Activated gamma-delta T cell (primary cell): ENCODE results near the gene RPA3.

Source experiments
- DNase-seq: peaks from one replicate; lab custom pipeline; 2025; lab: John Stamatoyannopoulos, UW

RPA3 gene

DNA sequence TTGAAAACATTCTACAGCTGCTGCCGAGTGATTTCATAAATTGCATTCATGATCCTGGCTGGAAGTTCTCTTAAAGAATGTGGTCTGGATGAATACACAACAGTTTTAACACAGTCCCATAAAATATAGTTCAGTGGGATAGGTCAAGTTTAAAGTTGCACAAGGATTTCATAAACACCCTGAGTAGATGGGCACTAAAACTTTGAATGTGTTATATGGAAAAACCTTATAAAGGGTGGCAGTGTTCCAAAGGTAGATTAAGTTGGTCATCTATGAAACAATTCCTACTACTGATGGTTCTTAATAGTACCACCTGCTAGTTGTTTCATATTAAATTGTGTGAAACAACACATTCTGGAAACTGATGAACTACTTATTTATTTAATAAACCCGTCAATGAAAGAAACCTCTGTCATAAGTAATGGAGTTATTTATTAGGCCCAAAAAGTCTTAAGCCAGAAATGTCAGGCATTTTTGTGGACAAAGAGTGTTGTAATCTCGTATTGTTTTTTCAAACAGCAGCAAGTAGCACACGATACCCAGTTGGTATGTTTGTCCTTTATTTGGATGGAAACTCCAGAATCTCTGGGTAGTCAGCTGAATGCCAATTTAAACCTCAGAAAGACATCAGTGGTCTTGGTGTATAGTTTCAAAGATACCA lies 14.3 kb upstream of the RPA3 start:
- DNase-seq = no peak

DNA sequence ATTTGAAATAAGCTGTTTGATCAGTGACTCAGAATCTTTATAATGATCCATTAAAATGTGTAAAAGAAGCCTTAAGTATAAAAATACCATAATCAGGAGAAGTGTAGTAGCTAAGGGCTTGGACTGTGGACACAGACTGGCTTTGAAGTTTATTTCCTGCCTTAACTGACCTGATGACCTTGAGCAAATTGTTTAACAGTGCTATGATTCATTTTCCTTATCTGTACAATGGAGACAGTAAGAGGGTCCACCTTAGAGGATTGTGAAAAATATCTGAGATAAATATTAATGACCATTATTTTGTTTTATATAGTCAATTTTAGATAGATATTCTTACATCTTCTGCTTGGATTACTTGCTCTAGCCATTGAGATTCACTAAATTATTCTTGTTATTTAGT lies 13.3 kb upstream of the RPA3 start:
- no peak for DNase-seq

DNA sequence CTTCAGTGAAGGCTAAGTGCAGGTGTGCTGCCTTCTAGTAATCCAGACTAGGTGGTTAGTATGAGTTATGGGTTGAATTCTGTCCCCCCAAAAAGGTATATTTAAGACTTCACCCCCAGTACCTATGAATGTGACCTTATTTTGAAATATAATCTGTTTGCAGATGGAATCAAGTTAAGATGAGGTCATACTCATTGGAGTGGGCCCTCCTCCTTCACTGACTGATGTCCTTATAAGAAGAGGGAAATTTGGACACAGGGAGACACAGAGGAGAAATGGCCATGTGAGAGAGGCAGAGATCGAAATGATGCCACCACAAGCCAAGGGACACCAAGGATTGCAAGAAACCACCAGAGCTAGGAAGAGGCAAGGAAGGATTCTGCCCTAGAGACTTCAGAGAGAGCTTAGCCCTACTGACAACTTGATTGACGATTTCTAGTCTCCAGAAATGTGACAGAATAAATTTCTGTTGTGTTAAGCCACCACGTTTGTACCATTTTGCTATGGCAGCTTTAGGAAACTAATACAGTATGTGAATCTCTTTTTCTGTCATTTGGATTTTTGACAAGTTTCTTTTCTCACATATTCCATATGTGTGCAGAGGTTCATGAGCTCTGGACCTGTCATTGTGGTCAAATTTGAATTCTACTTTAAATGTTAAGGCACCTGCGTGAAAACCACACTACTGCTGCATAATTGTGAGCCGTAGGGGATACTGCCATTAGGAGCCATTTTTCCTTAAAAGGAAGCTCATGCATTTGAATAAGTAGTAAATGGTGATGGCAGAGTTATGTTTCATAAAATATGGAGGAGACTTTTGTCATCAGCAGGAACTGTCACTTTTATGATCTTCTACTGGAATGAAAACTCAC lies 2.6 kb upstream of the RPA3 start:
- no peak for DNase-seq

DNA sequence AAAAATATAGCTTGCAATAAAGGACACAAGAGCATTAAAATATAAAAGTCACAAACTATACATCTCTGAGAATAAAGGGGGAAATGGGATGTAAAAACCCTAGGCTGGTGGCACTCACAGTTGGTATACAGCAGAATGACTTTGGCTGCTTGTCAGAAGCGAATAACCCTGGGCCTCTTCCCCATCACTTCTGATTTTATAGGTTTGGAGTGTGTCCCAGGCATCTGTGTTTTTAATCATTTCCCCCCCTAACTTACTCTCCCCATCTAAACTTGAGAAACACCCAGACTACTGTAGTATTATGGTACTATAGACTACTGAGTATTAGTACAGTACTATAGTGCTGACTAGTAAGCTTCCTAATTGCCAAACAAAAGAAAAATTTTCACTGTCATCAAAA lies 1.8 kb upstream of the RPA3 start:
- no peak for DNase-seq

DNA sequence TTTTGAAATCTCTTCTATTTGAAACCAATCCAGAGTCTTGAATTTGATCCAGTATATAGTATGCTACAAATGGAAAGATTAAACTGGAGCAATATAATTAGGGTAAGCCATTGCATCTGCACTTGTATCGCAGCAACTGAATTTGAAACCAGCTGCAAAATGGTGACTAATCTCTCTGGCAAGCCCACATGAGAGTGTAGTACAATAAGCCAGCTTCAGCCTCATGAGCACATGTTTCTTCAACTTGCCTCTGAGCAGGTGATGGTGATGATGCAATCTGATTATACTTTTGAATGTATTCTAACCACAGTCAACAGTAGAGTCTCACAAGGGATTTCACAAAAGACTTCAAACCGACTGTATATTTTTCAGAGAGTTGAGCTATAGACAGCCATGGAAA lies 829 bp upstream of the RPA3 start:
- no peak for DNase-seq

DNA sequence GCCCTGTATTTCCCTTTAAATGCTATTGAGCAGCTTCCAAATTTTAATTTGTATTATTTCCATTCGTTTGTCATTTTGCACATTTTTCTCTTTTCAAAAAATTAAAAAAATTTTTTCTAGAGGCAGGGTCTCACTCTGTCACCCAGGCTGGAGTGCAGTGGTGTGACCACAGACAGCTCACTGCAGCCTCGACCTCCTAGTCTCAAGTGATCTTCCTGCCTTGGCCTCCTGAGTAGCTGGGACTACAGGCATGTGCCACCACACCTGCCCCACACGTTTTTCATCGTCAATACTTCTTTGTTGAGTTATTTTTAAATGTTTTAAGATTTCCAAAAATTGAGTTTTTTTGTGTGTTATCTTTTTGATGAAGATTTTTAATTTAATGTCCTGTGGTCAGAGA lies 4.7 kb downstream of the RPA3 start:
- DNase-seq = no peak

DNA sequence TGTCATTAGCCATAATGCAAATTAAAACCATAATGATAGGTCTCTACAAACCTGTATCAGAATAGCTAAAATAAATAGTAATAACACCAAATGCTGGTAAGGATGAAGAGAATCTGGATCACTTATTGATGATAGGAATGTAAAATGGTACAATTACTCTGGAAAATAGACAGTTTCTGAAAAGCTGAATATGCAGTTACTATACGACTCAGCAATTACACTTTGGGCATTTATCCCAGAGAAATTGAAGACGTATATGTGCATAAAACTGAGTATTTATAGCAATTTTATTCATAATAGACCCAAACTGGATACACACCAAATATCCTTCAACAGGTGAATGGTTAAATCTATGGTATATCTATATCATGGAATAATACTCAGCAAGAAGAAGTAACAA lies 7.9 kb downstream of the RPA3 start:
- no peak for DNase-seq

DNA sequence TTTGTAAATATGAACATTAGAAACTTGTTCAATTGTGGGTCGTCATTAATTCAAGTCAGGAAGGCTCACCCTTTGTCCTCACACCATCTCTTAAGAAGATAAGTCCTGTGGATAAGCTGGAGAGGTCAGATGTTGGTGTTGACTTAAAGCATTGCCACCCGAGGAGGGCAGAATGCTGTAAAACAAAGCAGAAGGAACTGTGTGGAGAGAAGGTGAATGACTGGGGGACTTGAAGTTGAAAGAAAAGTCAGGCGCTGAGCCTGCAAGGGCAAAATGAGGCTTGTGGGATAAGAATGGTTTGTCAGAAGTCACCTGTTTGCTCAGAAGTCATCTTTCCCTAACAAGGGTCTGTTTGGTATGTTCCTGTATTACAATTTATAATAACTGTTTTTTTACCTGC lies 9.1 kb downstream of the RPA3 start:
- DNase-seq = no peak

DNA sequence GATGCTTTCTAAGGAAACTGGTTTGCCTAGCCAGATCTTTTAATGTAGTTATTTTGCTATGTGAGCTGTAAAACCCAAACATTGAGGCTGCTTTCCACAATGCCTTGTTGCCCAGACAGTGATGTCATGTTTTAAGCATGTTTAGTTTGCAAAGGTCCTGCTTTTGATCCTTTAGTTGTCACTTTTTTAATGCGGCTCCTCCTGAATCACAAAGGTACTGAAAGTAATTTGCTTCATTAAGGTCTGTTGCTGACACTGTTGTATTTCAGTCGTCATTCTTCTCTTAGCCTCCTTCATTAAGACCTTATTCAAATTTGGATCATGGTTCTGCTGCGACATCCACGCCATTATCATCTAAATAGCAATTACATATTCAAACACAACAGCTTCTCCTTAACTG lies 10.6 kb downstream of the RPA3 start:
- DNase-seq = no peak

DNA sequence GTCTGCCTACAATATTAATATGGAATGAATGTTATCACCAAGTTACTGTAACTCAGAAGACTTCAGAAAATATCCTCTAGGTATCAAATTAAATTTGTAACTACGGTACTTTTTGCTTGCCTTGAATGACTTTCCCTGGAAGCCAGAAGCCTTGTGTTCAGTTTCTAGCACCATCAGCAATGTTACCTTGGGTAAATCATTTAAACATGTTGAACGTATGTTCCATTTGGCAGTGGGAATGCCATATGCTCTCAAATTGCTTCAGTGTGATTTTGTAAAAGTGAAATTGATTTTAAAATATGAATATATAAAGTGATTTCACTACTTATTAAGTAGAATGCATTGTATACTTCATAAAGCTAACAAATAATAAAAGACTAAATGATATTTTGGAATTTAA lies 11.2 kb downstream of the RPA3 start:
- DNase-seq = no peak

DNA sequence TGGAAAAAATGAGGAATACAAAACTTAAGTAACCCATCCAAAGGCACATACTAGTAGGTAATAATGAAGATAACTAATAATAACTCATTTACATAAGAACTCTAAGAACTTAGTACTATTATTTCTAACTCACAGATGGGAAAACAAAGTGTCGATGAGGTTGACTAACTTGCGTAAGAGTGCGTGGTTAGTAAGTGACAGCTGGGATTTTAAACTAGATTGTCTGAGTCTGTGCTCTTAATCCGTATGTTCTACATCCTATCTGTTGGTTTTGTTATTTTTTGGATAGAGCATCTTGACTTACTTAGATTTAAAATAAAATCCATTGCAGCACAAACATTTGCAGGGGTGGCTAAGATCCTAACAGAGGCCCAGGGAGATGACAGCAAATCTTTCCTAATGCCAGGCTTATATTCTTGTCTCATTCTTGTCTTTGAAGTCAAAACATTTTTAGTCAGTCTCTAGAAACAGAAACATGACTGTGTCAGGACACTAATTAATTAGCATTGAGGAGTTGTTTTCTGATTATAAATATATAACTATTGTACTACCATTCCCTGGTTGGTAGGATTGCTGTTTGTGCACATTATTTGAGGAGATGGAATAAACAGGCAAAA lies 11.7 kb downstream of the RPA3 start:
- no peak for DNase-seq

DNA sequence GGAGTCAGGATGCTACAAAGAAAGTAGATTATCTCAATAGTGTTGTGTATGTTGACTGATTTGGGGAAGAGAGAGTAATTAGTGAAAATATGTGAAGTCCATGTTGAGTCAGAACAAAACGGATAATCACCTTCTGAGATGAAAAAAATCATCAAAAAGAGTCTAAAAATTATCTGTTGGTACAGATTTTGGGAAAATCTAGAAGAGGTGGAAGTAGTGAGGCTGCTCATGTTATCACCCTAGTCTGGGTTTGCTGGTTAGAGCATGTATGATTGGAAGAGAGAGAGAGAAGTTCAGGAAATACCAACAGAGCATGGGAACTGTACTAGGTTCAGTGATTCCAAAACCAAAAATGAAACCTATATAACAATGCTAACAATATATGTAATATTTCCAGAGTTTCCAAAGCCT lies 12.3 kb downstream of the RPA3 start:
- no peak for DNase-seq

DNA sequence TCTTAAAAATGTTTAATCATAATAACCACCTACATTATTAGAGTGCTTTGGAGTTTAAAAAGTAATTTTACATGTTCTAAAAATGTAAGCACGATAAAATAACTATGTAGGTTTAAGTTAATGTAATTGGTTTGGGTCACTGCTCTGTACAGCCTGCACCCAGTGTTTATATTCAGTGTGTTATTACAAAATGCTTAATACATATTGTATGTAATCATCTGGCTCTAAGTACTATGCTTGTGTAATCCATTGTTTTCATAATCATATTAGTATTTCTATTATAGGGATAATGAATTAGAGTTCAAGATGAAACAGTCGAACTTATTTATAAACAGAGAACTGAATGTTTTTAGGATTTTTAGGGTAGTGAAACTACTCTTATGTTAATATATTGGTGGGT lies 13.1 kb downstream of the RPA3 start:
- DNase-seq = no peak

DNA sequence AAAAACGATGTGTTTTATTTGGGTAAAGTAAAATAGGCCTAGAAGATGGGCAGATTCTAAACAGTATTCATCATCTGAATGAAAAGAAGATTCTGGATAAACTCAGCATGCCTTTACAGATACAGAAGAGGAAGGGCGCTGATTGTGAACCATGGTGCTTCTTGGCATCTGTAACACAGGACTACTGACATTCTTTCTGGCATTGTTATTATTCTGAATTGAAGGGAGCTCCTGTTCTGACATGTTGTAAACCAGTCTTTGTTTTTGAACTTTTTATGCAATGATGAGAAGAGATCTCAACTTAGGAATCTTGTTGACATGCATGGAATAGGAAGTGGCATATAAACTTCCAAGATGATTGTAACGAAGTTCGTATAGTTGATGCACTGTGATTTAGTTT lies 13.5 kb downstream of the RPA3 start:
- no peak for DNase-seq

DNA sequence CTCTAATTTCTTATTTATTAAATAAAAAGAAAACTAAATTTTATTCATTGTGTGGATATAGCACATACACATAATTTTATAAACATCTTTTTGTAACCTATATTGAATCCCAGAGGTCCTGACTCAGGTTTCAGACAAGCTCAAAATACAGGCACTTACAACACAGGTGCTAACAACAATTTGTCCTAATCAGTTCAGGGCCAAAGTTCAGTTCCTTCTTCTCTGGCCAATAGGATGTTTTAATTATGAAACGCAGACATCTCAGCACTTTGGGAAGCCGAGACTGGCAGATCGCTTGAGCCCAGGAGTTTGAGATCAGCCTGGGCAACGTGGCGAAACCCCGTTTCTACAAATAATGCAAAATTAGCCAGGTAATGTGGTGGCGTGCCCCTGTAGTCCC lies 15.0 kb downstream of the RPA3 start:
- DNase-seq = no peak

DNA sequence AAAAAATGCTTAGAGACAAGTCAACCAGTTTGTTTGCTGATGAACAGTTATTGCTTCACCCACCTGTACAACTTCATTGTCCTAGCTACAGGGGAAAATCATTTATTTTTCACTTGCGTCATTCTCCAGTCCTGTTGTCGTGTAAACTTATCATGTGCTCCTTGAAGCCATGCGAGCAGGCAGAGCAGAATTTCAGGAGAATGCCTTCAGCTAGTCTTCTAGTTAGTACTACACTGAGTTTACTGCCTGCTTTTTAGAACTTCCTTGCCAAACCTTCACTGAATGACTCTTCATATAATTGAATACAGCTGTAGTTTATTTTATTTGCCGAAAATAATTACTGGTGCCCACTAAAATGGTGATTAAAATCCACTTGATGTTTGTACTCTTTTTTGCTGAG lies 15.6 kb downstream of the RPA3 start:
- no peak for DNase-seq

DNA sequence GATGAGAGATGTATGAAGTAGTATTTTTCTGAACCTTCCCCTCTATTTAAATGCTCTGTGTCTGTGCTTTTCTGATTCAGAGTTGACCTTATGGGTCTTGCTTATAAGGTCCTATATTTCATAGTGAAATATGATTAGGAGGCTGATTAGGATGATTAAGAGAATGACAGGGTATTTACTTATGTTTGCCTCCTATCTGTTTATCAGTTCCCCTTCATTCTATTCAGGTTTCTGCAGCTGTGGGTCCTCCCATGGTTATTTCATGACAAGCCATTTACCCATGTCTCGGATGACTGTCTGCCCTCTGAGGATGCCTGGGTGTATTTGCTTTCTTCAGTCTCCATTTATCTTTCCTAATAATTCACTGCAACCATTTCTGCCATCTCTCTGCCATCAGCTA lies 16.9 kb downstream of the RPA3 start:
- DNase-seq = no peak

DNA sequence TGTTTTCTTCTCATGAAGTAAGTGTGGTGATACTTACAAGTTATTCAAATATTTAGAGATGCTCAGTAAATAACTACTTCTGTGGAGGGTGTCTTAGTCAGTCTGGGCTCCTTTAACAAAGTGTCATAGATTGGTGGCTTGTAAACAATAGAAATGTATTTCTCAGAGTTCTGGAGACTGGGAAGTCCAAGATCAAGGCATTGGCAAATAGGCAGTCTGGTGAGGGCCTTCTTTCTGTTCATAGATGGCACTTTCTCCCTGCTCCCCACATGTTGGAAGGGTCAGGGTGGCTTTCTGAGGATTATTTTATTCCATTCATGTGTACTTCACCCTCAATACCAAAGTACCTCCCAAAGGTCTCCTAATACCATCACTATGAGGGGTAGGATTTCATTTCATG lies 18.4 kb downstream of the RPA3 start:
- no peak for DNase-seq

DNA sequence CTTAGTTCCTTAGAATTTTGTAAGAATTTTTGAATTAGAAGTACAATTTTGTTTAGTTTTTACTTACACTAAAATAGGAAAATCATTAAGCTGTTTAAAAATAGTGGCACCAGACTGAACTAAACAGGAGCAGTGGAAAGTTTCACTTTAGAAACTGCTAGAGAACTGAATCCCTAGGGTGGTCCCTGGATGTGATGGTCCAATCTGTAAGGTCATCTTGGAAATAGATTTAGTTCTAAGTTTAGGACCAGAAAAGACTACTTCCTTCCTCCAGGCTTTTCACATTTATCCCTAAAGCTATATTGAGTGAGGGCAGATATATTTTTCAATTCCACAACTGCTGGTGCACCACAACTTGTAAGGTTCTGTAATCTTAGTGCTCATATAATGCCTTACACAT lies 19.0 kb downstream of the RPA3 start:
- no peak for DNase-seq

DNA sequence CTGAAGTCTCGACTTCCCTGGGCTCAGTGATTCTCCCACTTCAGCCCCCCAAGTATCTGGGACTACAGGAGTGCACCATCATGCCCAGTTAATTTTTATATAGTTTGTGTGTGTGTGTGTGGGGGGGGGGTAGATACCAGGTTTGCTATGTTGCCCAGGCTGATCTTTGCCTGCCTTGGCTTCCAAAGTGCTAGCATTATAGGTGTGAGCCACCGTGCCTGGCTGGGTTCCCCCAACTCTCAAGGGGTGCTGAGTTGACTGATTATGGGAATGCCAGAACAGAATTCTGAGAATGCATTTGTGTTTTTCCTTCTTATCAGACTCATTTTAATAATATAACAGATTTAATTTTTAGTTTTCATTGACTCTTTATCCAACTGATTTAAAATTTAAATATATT lies 19.5 kb downstream of the RPA3 start:
- no peak for DNase-seq

DNA sequence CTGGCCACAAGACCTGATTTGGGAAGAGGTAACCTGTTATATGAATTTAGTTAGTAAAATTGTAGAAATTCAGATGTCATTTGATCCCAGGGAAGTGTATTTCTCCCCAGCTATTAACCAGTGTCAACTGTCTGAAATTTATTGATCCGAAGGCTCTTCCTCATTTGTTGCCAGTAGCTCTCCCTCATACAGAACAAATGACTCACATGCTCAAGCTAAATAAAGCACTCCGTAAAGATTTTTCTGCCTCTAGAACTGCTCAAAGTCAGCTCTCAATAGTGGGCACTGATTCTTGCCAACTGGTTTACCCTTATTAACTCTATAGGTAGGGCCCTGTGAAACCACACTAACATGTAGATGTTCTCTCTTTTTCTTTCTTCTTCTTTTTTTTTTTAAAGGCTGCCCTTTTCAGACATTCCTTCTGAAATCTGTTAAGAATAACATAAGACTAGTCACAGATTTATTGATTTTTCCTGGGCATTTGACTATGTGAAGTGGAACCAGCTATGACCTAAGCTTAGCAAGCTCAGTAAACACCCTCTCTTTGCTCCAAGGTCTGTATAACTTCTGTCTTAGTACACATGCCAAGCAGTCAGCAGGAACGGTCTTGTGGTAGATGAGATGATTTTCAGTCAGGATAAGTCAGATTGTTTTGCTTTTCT lies 21.8 kb downstream of the RPA3 start:
- DNase-seq = no peak

DNA sequence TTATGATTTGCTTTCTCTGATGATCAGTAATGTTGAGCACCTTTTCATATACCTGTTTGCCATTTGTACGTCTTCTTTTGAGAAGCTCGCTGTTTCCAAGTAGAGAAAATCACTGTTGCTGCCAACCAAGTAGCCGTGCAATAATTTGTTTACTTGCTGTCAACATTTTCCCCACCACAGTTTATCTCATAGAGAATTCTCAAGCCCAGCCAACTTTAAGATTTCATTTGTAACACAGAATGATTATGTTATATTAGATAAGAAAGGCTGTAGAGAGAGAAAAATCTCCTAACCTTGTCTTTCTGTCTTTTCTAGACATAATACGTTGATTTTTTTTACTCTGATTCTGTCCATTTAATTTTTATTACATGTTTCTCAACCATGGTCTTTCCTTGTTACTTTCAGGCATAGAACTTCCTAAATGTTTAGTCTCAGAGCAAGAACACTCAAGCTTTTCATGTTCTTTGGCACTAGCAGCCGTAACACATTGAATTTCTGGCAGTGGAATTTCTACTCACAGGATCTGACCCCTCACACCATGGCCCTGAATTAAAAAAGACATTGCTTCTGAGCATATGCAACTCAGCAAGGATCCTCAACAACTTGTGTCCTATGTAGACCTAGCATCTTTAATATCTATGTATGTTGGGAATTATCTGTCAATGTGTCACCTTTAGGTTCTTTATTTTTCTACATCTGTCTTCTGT lies 23.1 kb downstream of the RPA3 start:
- no peak for DNase-seq
